Measurements from ENCODE around the gene ATP5MG.

DNA sequence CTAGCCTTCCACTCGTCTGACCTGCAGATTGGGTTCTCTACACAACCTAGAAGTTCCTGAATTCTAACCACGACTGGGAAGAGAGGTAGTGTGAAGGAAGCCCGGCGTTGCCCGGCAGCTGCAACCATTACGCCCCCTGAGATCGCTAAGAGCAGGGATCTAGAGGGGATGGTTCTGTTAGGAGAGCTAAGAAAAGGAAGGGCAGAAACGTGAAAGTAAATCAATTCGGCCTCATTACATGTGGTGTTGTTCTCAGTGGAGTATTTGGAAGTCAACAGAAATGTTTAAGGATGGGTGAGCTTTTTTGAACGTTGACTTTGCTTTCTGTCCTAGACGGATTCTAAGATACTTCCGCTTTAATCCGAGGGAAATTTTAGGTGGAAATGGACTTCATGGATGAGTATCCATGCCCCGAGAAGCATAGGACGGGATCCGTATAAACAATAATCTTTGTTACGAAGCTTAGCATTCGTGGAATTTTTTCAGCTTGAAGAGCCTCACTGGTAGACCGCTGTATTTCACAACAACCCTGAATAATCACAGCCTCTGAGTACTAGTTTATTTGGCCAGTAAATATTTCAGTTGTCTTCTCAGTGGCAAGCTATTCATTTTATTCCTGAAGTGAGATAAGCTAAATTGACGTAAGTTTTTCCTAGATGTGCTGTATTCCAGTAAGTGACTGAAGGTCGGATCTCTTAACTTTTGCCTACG, 629 bp downstream of the ATP5MG start:
- no peak for TF ChIP-seq POLR2A (IDR thresholded peaks at IDR 0.05)
- TF ChIP-seq, protein P1, sequence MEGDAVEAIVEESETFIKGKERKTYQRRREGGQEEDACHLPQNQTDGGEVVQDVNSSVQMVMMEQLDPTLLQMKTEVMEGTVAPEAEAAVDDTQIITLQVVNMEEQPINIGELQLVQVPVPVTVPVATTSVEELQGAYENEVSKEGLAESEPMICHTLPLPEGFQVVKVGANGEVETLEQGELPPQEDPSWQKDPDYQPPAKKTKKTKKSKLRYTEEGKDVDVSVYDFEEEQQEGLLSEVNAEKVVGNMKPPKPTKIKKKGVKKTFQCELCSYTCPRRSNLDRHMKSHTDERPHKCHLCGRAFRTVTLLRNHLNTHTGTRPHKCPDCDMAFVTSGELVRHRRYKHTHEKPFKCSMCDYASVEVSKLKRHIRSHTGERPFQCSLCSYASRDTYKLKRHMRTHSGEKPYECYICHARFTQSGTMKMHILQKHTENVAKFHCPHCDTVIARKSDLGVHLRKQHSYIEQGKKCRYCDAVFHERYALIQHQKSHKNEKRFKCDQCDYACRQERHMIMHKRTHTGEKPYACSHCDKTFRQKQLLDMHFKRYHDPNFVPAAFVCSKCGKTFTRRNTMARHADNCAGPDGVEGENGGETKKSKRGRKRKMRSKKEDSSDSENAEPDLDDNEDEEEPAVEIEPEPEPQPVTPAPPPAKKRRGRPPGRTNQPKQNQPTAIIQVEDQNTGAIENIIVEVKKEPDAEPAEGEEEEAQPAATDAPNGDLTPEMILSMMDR (IDR thresholded peaks at IDR 0.05), result no peak
